CD14-positive monocyte (primary cell): ENCODE results near the gene CHPT1. TPM values are rescaled to one million over a fixed set of nuclear protein-coding genes. Genes with fewer than 3 reads are reported as not detected.

Experiments used
- DNase-seq, 3 donors: peaks; one replicate each; pipeline ENCODE4 v3.0.0-alpha.2; 2011 to 2022
- H2AFZ ChIP-seq: 2 replicates; pipeline ENCODE4 v1.6.0; 2012; ENCODE audit warnings: mild to moderate bottlenecking, low read depth, low read length, inconsistent platforms; ENCODE audit not compliant: insufficient read depth, poor library complexity, severe bottlenecking
- H3K27ac ChIP-seq, 2 donors: 1 replicate in 1 of 2; 2 replicates in 1 of 2; pipeline ENCODE4 v1.5.1; 2012 to 2013; ENCODE audit warnings: low read length in 2 of 2, control low read depth in 1 of 2, inconsistent platforms in 1 of 2, low read depth in 1 of 2, mild to moderate bottlenecking in 1 of 2
- H3K27me3 ChIP-seq, 2 donors: one replicate each; pipeline versions ENCODE4 v1.6.0 to v1.6.1; 2011 to 2013; ENCODE audit warnings: low read length in 2 of 2; ENCODE audit not compliant: control insufficient read depth in 2 of 2, insufficient read depth in 2 of 2
- H3K36me3 ChIP-seq, 2 donors: replicated peaks in 1 of 2; 1 replicate in 1 of 2; 2 replicates in 1 of 2; pipeline versions ENCODE4 v1.5.1 to v1.6.1; 2012 to 2013; ENCODE audit warnings: low read length in 2 of 2, control low read depth in 1 of 2, inconsistent platforms in 1 of 2, mild to moderate bottlenecking in 1 of 2; ENCODE audit not compliant: insufficient read depth in 2 of 2, control insufficient read depth in 1 of 2
- H3K4me1 ChIP-seq, 2 donors: 1 replicate in 1 of 2; 2 replicates in 1 of 2; pipeline versions ENCODE4 v1.5.1 to v1.6.1; 2012 to 2013; ENCODE audit warnings: low read length in 2 of 2, control low read depth in 1 of 2, inconsistent platforms in 1 of 2, mild to moderate bottlenecking in 1 of 2, moderate library complexity in 1 of 2; ENCODE audit not compliant: insufficient read depth in 2 of 2, control insufficient read depth in 1 of 2
- H3K4me2 ChIP-seq: replicated peaks from 2 replicates; pipeline ENCODE3; 2012; ENCODE audit warnings: low read length, moderate library complexity, mild to moderate bottlenecking; ENCODE audit not compliant: poor library complexity, severe bottlenecking; ENCODE audit errors: extremely low read depth
- H3K4me3 ChIP-seq, 3 experiments: fragments of 200-600 bp in 1 of 3; sonication (generic) in 1 of 3; replicated peaks in 1 of 3; 1 replicate in 2 of 3; 2 replicates in 1 of 3; pipeline ENCODE4 v1.5.1; 2011 to 2013; ENCODE audit warnings: low read length in 3 of 3, mild to moderate bottlenecking in 3 of 3, control low read depth in 2 of 3, low read depth in 2 of 3, inconsistent platforms in 1 of 3, moderate library complexity in 1 of 3
- H3K79me2 ChIP-seq: 2 replicates; pipeline ENCODE4 v1.6.0; 2012; ENCODE audit warnings: mild to moderate bottlenecking, control low read depth, inconsistent platforms, low read length, moderate library complexity; ENCODE audit not compliant: insufficient read depth
- H3K9ac ChIP-seq: 2 replicates; pipeline ENCODE4 v1.6.0; 2017; ENCODE audit warnings: low read length, mild to moderate bottlenecking; ENCODE audit not compliant: insufficient read depth, poor library complexity, severe bottlenecking
- H3K9me3 ChIP-seq, 2 donors: replicated peaks in 1 of 2; 1 replicate in 1 of 2; 2 replicates in 1 of 2; pipeline versions ENCODE4 v1.5.1 to v1.6.1; 2012 to 2013; ENCODE audit warnings: low read length in 2 of 2, control low read depth in 1 of 2; ENCODE audit not compliant: control insufficient read depth in 1 of 2, insufficient read depth in 1 of 2
- H4K20me1 ChIP-seq: 2 replicates; pipeline ENCODE4 v1.6.0; 2012; ENCODE audit warnings: mild to moderate bottlenecking, low read length, control low read depth, moderate library complexity; ENCODE audit not compliant: insufficient read depth
- H3K27ac Mint-ChIP-seq, 7 donors: one replicate each; pipeline ENCODE4 v1.8.0; 2020; ENCODE audit warnings: mild to moderate bottlenecking in 7 of 7, mixed read lengths in 7 of 7, moderate library complexity in 6 of 7, inconsistent platforms in 2 of 7
- H3K27me3 Mint-ChIP-seq, 3 donors: one replicate each; pipeline ENCODE4 v1.8.0; 2021 to 2022; ENCODE audit warnings: low read depth in 3 of 3, mild to moderate bottlenecking in 3 of 3, mixed read lengths in 3 of 3, moderate library complexity in 3 of 3, inconsistent platforms in 1 of 3
- H3K36me3 Mint-ChIP-seq, 2 donors: one replicate each; pipeline ENCODE4 v1.8.0; 2020; ENCODE audit warnings: mixed read lengths in 2 of 2, inconsistent platforms in 1 of 2, mild to moderate bottlenecking in 1 of 2
- H3K4me1 Mint-ChIP-seq: one replicate; pipeline ENCODE4 v1.8.0; 2020; ENCODE audit warnings: mild to moderate bottlenecking, mixed read lengths
- H3K4me3 Mint-ChIP-seq, 2 donors: one replicate each; pipeline ENCODE4 v1.8.0; 2020; ENCODE audit warnings: mild to moderate bottlenecking in 2 of 2, mixed read lengths in 2 of 2, moderate library complexity in 1 of 2
- H3K9me3 Mint-ChIP-seq, 7 donors: one replicate each; pipeline ENCODE4 v1.8.0; 2020 to 2022; ENCODE audit warnings: mixed read lengths in 7 of 7, mild to moderate bottlenecking in 6 of 7, moderate library complexity in 6 of 7, inconsistent platforms in 2 of 7
- CTCF ChIP-seq: fragments of 200-600 bp; IDR thresholded peaks from one replicate; pipeline ENCODE4 v1.8.0; 2022; ENCODE audit warnings: antibody characterized with exemption, mild to moderate bottlenecking
- WGBS: methylation state at CpG from one replicate; pipeline ENCODE4 v1.1.5; 2013; ENCODE audit warnings: missing lambda C conversion rate; ENCODE audit not compliant: insufficient coverage; 5-methylcytosine and 5-hydroxymethylcytosine counted together
- intact Hi-C, 2 donors: fragments of 100-400 bp; cut with micrococcal nuclease; formaldehyde crosslinking; loops; one replicate each; pipeline versions ENCODE4 v1.15.0 to v1.15.1; 2023
- polyA plus RNA-seq, 3 donors: library from polyadenylated mRNA; depleted of rRNA in 1 of 3; unstranded in 2 of 3; stranded (reverse) in 1 of 3; fragments of 300-500 nt in 2 of 3; fragments of >200 nt in 1 of 3; fragmentation: Illumina TruSeq in 2 of 3; gene quantifications; 1 replicate in 2 of 3; 2 replicates in 1 of 3; pipeline ENCODE4 v1.2.3, GENCODE V29; 2012 to 2021

CHPT1 gene
- polyA plus RNA-seq, 3 donors: 30.9 to 92.7 (median 36.7) TPM

- Histone ChIP-seq H4K20me1 (no peaks in the 10 kb centered on the region), H3K79me2 (no peaks in the 10 kb centered on the region), H3K27ac (no peak overlapping the region), H2AFZ (no peak overlapping the region), H3K4me3 (no peak overlapping the region), H3K27me3 (no peaks in the 10 kb centered on the region), H3K36me3 (no peaks in the 10 kb centered on the region), H3K4me1 (no peaks in the 10 kb centered on the region), H3K4me2 (no peak overlapping the region), H3K9me3 (no peaks in the 10 kb centered on the region), H3K9ac (no peak overlapping the region)
- DNase-seq: no peak
- Mint-ChIP-seq H3K9me3 (peaks cover 0 to 2% (median 0%) of the 10 kb centered on the region in 7 donors), H3K27me3 (no peaks in the 10 kb centered on the region), H3K4me3 (no peak overlapping the region), H3K36me3 (no peaks in the 10 kb centered on the region), H3K4me1 (no peaks in the 10 kb centered on the region), H3K27ac (no peak overlapping the region)
- intact Hi-C loops: no loop called here
- TF ChIP-seq CTCF: no peak
- no CpG with 5 or more reads among the region's 1 CpG for WGBS
Observed at GRCh38 chr12:101685092-101685491, 12.3 kb upstream of the CHPT1 start.

- WGBS: 92% methylated on average over 1 of the region's 1 CpG
- intact Hi-C loops: no loop called here
Observed at GRCh38 chr12:101686176-101686575, 11.3 kb upstream of the CHPT1 start.

More at GRCh38 chr12:101686176-101686575, 11.3 kb upstream of the CHPT1 start:
- Histone ChIP-seq H3K4me2 (no peak overlapping the region), H4K20me1 (no peaks in the 10 kb centered on the region), H3K9me3 (no peaks in the 10 kb centered on the region), H3K36me3 (no peaks in the 10 kb centered on the region), H3K27ac (no peak overlapping the region), H3K9ac (no peak overlapping the region), H3K79me2 (no peaks in the 10 kb centered on the region), H3K27me3 (no peaks in the 10 kb centered on the region), H3K4me1 (no peaks in the 10 kb centered on the region), H2AFZ (no peak overlapping the region), H3K4me3 (no peak overlapping the region)
- no peaks in the 10 kb centered on the region for H3K27me3 Mint-ChIP-seq
- TF ChIP-seq CTCF: no peak
- DNase-seq: no peak
- H3K4me3 Mint-ChIP-seq: no peak overlapping the region
- H3K27ac Mint-ChIP-seq: no peak overlapping the region
- no peaks in the 10 kb centered on the region for H3K36me3 Mint-ChIP-seq
- peaks cover 2% of the 10 kb centered on the region for H3K4me1 Mint-ChIP-seq
- H3K9me3 Mint-ChIP-seq: peaks cover 0 to 2% (median 0%) of the 10 kb centered on the region in 7 donors
